GM12878 (cell line): ENCODE measurements around the gene NFASC.

ENCODE experiments used
- GABPA ChIP-seq: IDR thresholded peaks from 2 replicates; pipeline ENCODE4 v1.6.1; 2014; ENCODE audit warnings: antibody characterized with exemption, low read depth, mild to moderate bottlenecking, inconsistent platforms
- IKZF1 ChIP-seq: fragments of 450-650 bp; conservative IDR thresholded peaks from 2 replicates; pipeline ENCODE4 v1.6.1; 2017; ENCODE audit warnings: antibody characterized with exemption, mild to moderate bottlenecking
- MYB ChIP-seq: fragments of 150-350 bp; IDR thresholded peaks from 2 replicates; pipeline ENCODE4 v1.6.1; 2014; ENCODE audit warnings: mild to moderate bottlenecking, low read depth, low read length, borderline replicate concordance
- POLR2A ChIP-seq: IDR thresholded peaks from 2 replicates; pipeline ENCODE4 v1.6.1; 2011; ENCODE audit warnings: low read depth, mild to moderate bottlenecking, low read length
- RAD21 ChIP-seq: IDR thresholded peaks from 2 replicates; pipeline ENCODE4 v1.6.1; 2011; ENCODE audit warnings: mild to moderate bottlenecking, low read depth, low read length, moderate library complexity; ENCODE audit not compliant: insufficient read depth
- RELA ChIP-seq: fragments of 450-650 bp; IDR thresholded peaks from 2 replicates; pipeline ENCODE4 v1.8.0; 2014; ENCODE audit warnings: borderline replicate concordance; ENCODE audit not compliant: partially characterized antibody
- SP1 ChIP-seq: IDR thresholded peaks from one replicate; pipeline ENCODE4 v1.6.1; 2011; ENCODE audit warnings: low read depth, low read length
- SPI1 ChIP-seq: IDR thresholded peaks from 2 replicates; pipeline ENCODE4 v1.6.1; 2011; ENCODE audit warnings: low read depth, mild to moderate bottlenecking, low read length, moderate library complexity, borderline replicate concordance; ENCODE audit not compliant: insufficient read depth
- ZNF274 ChIP-seq: IDR thresholded peaks from one replicate; pipeline ENCODE4 v1.8.0; 2011; ENCODE audit not compliant: insufficient read length, insufficient read depth
- ZSCAN29 ChIP-seq: fragments of 450-650 bp; IDR thresholded peaks from 2 replicates; pipeline ENCODE4 v1.6.1; 2017; ENCODE audit warnings: mild to moderate bottlenecking, moderate library complexity
- TF ChIP-seq, protein P1 (sequence below), 3 experiments: IDR thresholded peaks in 2 of 3; conservative IDR thresholded peaks in 1 of 3; 2 replicates each; pipeline ENCODE4 v1.5.1; 2011; ENCODE audit warnings: low read depth in 3 of 3, low read length in 3 of 3, mild to moderate bottlenecking in 3 of 3, control low read depth in 2 of 3, moderate library complexity in 2 of 3, inconsistent platforms in 1 of 3, mixed read lengths in 1 of 3; ENCODE audit not compliant: control insufficient read depth in 2 of 3, insufficient read depth in 1 of 3; ENCODE audit errors: extremely low read depth in 1 of 3
- TF ChIP-seq, protein P2 (sequence below): IDR thresholded peaks from 2 replicates; pipeline ENCODE4 v1.6.1; 2012; ENCODE audit warnings: low read depth, low read length, improper control_type of control experiment
- TF ChIP-seq, protein P3 (sequence below): fragments of 450-650 bp; formaldehyde crosslinking; IDR thresholded peaks from 2 replicates; pipeline ENCODE4 v1.4.0; 2022; ENCODE audit warnings: mild to moderate bottlenecking, moderate library complexity

DNA sequence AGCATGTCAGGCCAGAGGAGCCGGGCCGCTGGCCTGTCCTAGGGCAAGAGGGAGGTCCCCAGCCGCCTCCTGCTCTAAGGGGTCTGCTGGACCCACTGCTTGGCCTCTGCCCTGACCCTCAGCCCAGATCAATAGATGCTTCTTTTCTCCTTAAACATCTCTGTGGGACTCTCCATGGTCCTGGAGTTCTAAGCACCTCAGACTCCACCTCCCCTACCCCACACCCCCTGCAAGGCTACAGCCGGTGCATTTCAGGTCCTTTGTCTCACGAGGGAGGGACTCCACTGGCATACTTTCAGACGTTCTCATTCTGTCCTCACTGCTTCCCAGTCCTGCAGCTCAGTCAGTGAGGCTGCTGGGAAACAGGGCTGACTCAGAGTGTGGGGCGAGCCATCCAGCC lies 183.4 kb downstream of the NFASC start:
- TF ChIP-seq, protein P1, sequence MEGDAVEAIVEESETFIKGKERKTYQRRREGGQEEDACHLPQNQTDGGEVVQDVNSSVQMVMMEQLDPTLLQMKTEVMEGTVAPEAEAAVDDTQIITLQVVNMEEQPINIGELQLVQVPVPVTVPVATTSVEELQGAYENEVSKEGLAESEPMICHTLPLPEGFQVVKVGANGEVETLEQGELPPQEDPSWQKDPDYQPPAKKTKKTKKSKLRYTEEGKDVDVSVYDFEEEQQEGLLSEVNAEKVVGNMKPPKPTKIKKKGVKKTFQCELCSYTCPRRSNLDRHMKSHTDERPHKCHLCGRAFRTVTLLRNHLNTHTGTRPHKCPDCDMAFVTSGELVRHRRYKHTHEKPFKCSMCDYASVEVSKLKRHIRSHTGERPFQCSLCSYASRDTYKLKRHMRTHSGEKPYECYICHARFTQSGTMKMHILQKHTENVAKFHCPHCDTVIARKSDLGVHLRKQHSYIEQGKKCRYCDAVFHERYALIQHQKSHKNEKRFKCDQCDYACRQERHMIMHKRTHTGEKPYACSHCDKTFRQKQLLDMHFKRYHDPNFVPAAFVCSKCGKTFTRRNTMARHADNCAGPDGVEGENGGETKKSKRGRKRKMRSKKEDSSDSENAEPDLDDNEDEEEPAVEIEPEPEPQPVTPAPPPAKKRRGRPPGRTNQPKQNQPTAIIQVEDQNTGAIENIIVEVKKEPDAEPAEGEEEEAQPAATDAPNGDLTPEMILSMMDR (IDR thresholded peaks at IDR 0.05 in 2 of 3, conservative IDR thresholded peaks at IDR 0.05 in 1 of 3; ENCODE audit: control insufficient read depth in 2 of 3, extremely low read depth in 1 of 3, insufficient read depth in 1 of 3, low read depth in 3 of 3, low read length in 3 of 3): no peak
- TF ChIP-seq RAD21 (no peak), ZNF274 (no peak), MYB (no peak), GABPA (no peak), ZSCAN29 (no peak), SP1 (no peak), RELA (no peak), POLR2A (no peak), IKZF1 (no peak), SPI1 (no peak)
- TF ChIP-seq, protein P2, sequence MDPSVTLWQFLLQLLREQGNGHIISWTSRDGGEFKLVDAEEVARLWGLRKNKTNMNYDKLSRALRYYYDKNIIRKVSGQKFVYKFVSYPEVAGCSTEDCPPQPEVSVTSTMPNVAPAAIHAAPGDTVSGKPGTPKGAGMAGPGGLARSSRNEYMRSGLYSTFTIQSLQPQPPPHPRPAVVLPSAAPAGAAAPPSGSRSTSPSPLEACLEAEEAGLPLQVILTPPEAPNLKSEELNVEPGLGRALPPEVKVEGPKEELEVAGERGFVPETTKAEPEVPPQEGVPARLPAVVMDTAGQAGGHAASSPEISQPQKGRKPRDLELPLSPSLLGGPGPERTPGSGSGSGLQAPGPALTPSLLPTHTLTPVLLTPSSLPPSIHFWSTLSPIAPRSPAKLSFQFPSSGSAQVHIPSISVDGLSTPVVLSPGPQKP: no peak
- TF ChIP-seq, protein P3, sequence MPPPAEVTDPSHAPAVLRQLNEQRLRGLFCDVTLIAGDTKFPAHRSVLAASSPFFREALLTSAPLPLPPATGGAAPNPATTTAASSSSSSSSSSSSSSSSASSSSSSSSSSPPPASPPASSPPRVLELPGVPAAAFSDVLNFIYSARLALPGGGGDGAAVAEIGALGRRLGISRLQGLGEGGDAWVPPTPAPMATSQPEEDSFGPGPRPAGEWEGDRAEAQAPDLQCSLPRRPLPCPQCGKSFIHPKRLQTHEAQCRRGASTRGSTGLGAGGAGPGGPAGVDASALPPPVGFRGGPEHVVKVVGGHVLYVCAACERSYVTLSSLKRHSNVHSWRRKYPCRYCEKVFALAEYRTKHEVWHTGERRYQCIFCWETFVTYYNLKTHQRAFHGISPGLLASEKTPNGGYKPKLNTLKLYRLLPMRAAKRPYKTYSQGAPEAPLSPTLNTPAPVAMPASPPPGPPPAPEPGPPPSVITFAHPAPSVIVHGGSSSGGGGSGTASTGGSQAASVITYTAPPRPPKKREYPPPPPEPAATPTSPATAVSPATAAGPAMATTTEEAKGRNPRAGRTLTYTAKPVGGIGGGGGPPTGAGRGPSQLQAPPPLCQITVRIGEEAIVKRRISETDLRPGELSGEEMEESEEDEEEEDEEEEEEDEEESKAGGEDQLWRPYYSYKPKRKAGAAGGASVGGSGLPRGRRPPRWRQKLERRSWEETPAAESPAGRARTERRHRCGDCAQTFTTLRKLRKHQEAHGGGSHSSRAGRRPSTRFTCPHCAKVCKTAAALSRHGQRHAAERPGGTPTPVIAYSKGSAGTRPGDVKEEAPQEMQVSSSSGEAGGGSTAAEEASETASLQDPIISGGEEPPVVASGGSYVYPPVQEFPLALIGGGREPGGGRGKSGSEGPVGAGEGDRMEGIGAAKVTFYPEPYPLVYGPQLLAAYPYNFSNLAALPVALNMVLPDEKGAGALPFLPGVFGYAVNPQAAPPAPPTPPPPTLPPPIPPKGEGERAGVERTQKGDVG (CRISPR knock-in tag): no peak
